ENCODE data around the gene ZMYND11. TPM values are rescaled to one million over a fixed set of nuclear protein-coding genes. Genes with fewer than 3 reads are reported as not detected.

Gene ZMYND11
- total RNA-seq, 4 donors from 2014 or later: 55.6 to 95.1 (median 70.8) TPM

- TF ChIP-seq CTCF (IDR thresholded peaks at IDR 0.05; ENCODE audit: low read depth): no peak
Observed at GRCh38 chr10:219731-220472, 84.6 kb downstream of the ZMYND11 start.

- TF ChIP-seq CTCF (IDR thresholded peaks at IDR 0.05; ENCODE audit: low read depth): no peak
Observed at GRCh38 chr10:224571-224970, 89.3 kb downstream of the ZMYND11 start.

- no peak for TF ChIP-seq CTCF (IDR thresholded peaks at IDR 0.05; ENCODE audit: low read depth)
Observed at GRCh38 chr10:226018-226417, 90.8 kb downstream of the ZMYND11 start.

GRCh38 chr10:227014-227413 is 91.8 kb downstream of the ZMYND11 start:
- TF ChIP-seq CTCF (IDR thresholded peaks at IDR 0.05; ENCODE audit: low read depth): no peak

- no peak for TF ChIP-seq CTCF (IDR thresholded peaks at IDR 0.05; ENCODE audit: low read depth)
Observed at GRCh38 chr10:228366-228765, 93.1 kb downstream of the ZMYND11 start.

GRCh38 chr10:230758-231157 is 95.5 kb downstream of the ZMYND11 start:
- no peak for TF ChIP-seq CTCF (IDR thresholded peaks at IDR 0.05; ENCODE audit: low read depth)

GRCh38 chr10:232061-232460 is 96.8 kb downstream of the ZMYND11 start:
- no peak for TF ChIP-seq CTCF (IDR thresholded peaks at IDR 0.05; ENCODE audit: low read depth)
